ENCODE measurements around the gene CD8B2. TPM values are rescaled to one million over a fixed set of nuclear protein-coding genes. Genes with fewer than 3 reads are reported as not detected.
"Not testable (repeated sequence)": the region's sequence is repeated elsewhere in the genome, so short reads cannot be mapped to it uniquely, and the experiment has no call there.

CD8B2 gene
- total RNA-seq, 1 donor from 2014 or later = not detected

- not testable (repeated sequence) for DNase-seq (ENCODE audit: low spot score)
- ATAC-seq = peak; percentile 42
Observed at GRCh38 chr2:106511476-106511901, 24.3 kb downstream of the CD8B2 start.

- not testable (repeated sequence) for DNase-seq (ENCODE audit: low spot score); ATAC-seq
Observed at GRCh38 chr2:106511934-106512333, 24.8 kb downstream of the CD8B2 start.

GRCh38 chr2:106513391-106513790 is 26.2 kb downstream of the CD8B2 start:
- not testable (repeated sequence) for ATAC-seq; DNase-seq (ENCODE audit: low spot score)

GRCh38 chr2:106514827-106515226 is 27.7 kb downstream of the CD8B2 start:
- not testable (repeated sequence) for DNase-seq (ENCODE audit: low spot score); ATAC-seq

- ATAC-seq (no peak), DNase-seq (ENCODE audit: low spot score) (no peak)
Observed at GRCh38 chr2:106516436-106516835, 29.3 kb downstream of the CD8B2 start.

GRCh38 chr2:106516864-106517263 is 29.7 kb downstream of the CD8B2 start:
- DNase-seq (ENCODE audit: low spot score) (no peak), ATAC-seq (no peak)

- DNase-seq (ENCODE audit: low spot score) (no peak), ATAC-seq (no peak)
Observed at GRCh38 chr2:106517329-106517728, 30.2 kb downstream of the CD8B2 start.

GRCh38 chr2:106519767-106520166 is 32.6 kb downstream of the CD8B2 start:
- ATAC-seq (no peak), DNase-seq (ENCODE audit: low spot score) (no peak)

- no peak for DNase-seq (ENCODE audit: low spot score)
- ATAC-seq = no peak
Observed at GRCh38 chr2:106521016-106521415, 33.9 kb downstream of the CD8B2 start.

- DNase-seq (ENCODE audit: low spot score) (no peak), ATAC-seq (no peak)
Observed at GRCh38 chr2:106523976-106524665, 37.0 kb downstream of the CD8B2 start.

- DNase-seq (ENCODE audit: low spot score) (no peak), ATAC-seq (no peak)
Observed at GRCh38 chr2:106530866-106531265, 43.7 kb downstream of the CD8B2 start.

- ATAC-seq (no peak), DNase-seq (ENCODE audit: low spot score) (no peak)
Observed at GRCh38 chr2:106531676-106532214, 44.6 kb downstream of the CD8B2 start.

GRCh38 chr2:106532236-106532635 is 45.1 kb downstream of the CD8B2 start:
- DNase-seq (ENCODE audit: low spot score) = no peak
- no peak for ATAC-seq

- ATAC-seq (no peak), DNase-seq (ENCODE audit: low spot score) (no peak)
Observed at GRCh38 chr2:106534471-106534870, 47.3 kb downstream of the CD8B2 start.

- ATAC-seq (no peak), DNase-seq (ENCODE audit: low spot score) (no peak)
Observed at GRCh38 chr2:106536490-106536889, 49.3 kb downstream of the CD8B2 start.

GRCh38 chr2:106537047-106537446 is 49.9 kb downstream of the CD8B2 start:
- no peak for DNase-seq (ENCODE audit: low spot score)

GRCh38 chr2:106537791-106538191 is 50.6 kb downstream of the CD8B2 start:
- ATAC-seq (no peak), DNase-seq (ENCODE audit: low spot score) (no peak)

More at GRCh38 chr2:106537047-106537446, 49.9 kb downstream of the CD8B2 start:
- peak; percentile 54 for ATAC-seq

GRCh38 chr2:106540886-106541285 is 53.7 kb downstream of the CD8B2 start:
- ATAC-seq (no peak), DNase-seq (ENCODE audit: low spot score) (no peak)

GRCh38 chr2:106541333-106541732 is 54.2 kb downstream of the CD8B2 start:
- DNase-seq (ENCODE audit: low spot score) = no peak
- ATAC-seq = no peak

GRCh38 chr2:106542746-106543359 is 55.7 kb downstream of the CD8B2 start:
- peak; percentile 99 for ATAC-seq
- DNase-seq (ENCODE audit: low spot score) = peak; percentile 68

- DNase-seq (ENCODE audit: low spot score) (no peak), ATAC-seq (no peak)
Observed at GRCh38 chr2:106545007-106545406, 57.8 kb downstream of the CD8B2 start.

- no peak for DNase-seq (ENCODE audit: low spot score)
- no peak for ATAC-seq
Observed at GRCh38 chr2:106546391-106546990, 59.3 kb downstream of the CD8B2 start.

Data from left lobe of liver (tissue), 2 donors.